C4-2B (cell line): ENCODE measurements around the gene RNF207.

Source experiments
- H3K27ac ChIP-seq: fragments of 450-650 bp; 2 replicates; pipeline ENCODE4 v1.5.1; 2017
- ZFX ChIP-seq: fragments of 450-650 bp; IDR thresholded peaks from 2 replicates; pipeline ENCODE4 v1.6.1; 2017
- TF ChIP-seq, protein P1 (sequence below): fragments of 450-650 bp; conservative IDR thresholded peaks from 2 replicates; pipeline ENCODE4 v1.5.1; 2017; ENCODE audit warnings: mild to moderate bottlenecking

RNF207 gene

DNA sequence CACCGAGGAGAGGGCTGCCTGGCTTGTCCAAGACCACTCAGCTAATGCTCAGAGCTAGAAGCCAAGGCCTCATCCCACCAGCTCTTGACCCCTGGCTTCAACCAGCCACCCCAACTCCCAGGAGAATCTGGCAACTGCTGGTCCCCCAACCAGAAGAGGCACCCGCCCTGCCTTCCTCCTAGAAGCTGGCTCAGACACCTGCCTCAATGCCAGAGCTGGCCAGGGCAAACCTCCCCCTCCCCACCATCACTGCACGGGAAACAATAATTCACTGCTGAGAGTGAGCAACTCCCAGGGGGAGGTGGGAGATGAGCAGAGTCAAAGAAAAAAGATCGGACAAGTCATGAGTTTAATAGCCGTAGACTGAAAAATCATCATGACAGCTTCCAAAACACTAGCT is 29.1 kb upstream of the RNF207 start:
- TF ChIP-seq, protein P1, sequence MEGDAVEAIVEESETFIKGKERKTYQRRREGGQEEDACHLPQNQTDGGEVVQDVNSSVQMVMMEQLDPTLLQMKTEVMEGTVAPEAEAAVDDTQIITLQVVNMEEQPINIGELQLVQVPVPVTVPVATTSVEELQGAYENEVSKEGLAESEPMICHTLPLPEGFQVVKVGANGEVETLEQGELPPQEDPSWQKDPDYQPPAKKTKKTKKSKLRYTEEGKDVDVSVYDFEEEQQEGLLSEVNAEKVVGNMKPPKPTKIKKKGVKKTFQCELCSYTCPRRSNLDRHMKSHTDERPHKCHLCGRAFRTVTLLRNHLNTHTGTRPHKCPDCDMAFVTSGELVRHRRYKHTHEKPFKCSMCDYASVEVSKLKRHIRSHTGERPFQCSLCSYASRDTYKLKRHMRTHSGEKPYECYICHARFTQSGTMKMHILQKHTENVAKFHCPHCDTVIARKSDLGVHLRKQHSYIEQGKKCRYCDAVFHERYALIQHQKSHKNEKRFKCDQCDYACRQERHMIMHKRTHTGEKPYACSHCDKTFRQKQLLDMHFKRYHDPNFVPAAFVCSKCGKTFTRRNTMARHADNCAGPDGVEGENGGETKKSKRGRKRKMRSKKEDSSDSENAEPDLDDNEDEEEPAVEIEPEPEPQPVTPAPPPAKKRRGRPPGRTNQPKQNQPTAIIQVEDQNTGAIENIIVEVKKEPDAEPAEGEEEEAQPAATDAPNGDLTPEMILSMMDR = no peak
- no peak for TF ChIP-seq ZFX

DNA sequence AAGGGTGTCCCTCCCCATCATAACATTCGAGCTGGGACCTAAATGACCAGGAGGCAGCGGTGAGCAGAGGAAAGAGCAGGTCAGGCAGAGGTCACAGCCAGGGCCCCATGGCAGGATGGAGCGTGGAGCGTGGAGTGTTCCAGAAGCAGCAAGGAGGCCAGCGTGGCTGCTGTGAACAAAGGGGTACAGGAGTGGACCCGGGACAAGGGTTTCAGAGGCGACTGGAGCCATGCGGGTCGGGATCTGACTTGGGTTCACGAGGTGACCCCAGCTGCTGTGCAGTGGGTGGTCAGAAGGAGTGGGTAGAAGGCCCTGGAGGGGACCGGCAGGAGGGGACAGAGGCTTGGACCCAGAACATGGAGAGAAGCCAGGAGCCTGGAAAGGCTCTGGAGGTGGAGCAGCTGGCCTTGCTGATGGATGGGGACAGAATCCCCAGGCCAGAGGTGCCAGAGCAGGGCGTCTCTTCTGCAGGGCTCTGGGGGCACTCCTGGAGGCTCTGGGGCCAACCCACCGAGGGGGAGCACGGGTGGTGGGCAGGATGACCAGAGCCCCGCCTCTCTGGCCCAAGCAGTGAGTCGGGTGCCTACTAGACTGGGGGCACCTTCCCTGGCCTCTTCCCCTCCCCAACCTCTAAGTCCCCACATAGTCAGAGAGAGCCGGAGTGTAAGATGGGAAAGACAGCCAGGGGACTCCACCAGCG is 28.1 kb upstream of the RNF207 start:
- TF ChIP-seq, protein P1 = no peak
- no peak for TF ChIP-seq ZFX
- H3K27ac ChIP-seq = no peak overlapping the region

More for the DNA sequence above, 29.1 kb upstream of the RNF207 start:
- no peak overlapping the region for H3K27ac ChIP-seq

DNA sequence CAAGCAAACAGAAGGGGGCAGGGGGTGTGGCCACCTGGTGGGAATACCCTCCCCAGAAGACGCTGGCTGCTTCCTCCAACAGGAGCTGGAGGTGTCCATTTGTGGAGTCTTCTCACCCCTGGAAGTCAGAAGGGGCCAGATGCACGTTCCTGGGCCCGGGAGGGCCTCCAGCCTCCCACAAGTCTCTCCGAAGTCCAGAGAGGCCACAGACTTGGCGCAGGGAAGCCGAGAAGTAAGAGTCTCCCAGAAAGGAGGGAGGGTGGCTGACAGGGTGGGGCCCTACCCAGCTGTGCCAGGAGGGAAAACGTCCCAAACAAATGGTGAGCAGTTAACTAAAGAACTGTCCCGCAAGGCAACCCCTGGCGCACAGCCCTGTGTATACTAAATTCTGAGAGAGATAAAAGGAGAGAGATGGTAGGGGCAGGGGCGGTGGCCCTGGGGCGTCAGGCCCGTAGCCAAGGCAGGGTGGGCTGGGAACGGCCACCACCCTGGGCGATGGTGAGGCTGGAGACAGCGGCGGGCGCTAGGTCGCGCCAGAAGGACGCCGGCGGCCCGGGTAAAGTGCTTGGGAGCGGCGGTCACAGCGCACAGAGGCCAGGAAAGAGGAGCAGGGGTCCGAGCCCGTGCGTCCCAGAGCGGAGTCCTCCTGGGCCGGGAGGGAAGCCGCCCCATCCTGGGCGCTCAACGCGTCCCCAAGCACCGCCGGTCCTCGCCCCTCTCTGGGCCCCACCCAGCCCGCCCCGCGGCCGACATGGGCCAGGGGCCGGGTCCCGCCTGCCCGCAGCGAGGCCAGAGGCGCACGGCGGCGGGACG is 27.0 kb upstream of the RNF207 start:
- no peak overlapping the region for H3K27ac ChIP-seq
- no peak for TF ChIP-seq ZFX
- TF ChIP-seq, protein P1 = no peak

DNA sequence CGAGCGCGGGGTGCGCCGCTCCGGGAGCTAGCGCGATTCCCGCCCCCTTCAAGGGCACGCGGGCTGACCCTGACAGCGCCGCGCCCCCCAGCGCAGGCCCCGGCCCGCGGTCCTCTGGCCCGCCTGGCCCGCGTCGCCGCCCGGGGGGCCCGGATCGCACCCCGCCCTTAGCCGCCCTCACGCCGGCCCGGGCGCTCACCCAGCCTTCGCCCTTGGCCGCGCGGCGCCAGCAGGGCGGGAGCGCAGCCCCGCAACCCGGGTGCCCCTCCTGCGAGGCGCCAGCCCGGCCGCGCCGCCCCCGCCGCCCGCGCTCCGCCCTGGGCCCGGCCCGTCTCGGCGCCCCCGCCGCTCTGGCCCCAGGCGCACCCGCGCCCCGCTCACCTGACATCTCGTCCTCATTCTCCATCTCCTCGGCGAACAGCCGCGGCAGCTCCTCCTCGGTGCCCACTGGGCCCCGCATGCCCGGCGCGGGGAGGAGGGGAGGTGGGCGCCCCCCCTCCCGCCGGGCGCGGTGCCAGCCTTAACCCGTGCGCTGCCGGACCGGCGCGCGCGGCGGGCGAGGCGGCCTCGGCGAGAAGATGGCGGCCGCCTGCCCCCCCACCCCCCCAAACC is 26.2 kb upstream of the RNF207 start:
- no peak overlapping the region for H3K27ac ChIP-seq
- TF ChIP-seq, protein P1 = no peak
- TF ChIP-seq ZFX = no peak

DNA sequence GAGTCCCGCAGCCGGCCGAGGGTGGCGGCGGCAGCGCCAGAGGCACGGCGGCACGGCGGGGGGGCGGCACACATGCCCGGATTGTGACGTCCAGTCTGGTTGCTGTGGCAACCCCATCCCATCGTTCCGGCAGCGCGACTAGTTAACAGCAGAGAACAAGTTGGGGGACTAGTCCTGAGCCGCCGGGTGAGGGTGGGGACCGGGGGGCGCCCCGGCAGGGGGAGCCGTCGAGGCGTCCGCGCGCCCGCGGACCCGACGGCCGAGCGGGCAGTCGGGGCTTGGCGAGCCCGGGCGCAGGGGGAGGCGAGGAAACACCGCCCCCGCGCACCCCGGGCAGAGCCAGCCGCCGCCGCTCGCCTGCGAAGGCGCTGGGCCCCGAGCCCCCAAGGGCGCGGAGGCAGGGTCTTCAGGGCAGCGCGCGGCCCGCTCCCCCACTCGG is 25.6 kb upstream of the RNF207 start, which contains the start of gene CHD5:
Gene CHD5 (minus strand): TSS at position 54 of the 439 bp plus-strand sequence. CDS start 298 bp downstream, outside the sequence.
- H3K27ac ChIP-seq = no peak within 1 kb of the TSS
- TF ChIP-seq, protein P1 = no peak
- TF ChIP-seq ZFX = no peak

DNA sequence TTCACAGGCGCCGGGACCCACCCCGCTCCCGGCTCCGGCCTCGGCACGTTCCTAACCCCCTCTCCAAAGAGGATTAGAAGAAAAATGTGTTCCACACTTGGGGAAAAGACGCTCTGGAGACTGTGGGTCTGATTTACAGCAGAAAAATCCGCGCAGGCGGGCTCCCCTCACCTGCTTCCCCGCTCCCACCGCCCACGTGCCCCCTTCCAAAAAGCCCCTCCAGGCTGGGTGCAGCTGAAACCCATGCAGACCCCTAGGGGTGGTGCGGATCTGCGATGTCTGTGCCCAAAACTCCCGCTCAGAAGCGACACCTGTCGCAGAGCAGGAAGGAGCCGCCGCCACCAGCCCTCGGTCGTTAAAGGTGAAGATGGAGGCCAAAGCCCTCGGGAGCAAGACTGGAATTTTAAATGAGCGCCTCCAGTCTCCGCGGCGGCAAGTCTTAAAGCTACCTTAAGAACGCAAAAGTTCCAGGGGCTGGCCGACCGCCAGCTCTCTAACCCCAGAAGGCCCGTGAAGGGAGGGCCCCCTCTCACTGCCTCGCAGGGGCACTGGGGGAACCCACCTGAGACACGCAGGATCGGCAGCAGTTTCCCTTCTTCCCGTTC is 25.1 kb upstream of the RNF207 start:
- no peak overlapping the region for H3K27ac ChIP-seq
- TF ChIP-seq, protein P1 = no peak
- TF ChIP-seq ZFX = no peak
